Measurements from ENCODE around the gene NTRK1.

The NTRK1 gene

DNA sequence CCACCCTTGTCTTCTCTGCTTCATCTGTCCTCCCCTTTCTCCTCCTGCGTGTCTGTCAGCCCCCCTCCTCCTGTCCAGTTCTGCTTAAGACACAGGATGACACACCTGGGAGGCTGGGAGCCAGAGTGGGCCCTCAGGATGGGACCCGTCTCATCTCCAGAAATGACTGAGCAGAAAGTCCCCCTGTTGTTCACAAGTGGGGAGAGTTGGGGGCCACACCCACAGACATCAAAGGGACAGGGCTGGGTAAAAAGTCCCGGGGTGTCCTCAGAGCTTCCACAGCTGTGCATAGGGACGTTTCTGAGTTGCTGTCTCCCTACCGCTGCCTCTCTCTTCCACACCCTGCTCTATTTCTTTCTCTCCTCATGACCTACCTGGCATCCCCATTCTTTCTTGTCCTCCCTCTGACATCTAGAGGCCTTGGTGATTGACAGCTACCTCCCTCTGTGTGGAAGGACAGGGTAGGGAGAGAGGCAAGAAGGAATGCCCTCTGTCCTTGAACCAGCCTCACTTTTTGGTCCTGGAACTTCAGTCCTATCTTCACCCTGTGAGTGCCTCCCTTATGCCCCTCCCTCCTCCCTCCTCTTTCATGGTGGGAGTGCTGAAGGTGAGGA lies 24.5 kb upstream of the NTRK1 start:
- no peaks in the 10 kb centered on the region for H3K4me1 ChIP-seq
- H3K4me3 ChIP-seq (ENCODE audit: low read depth, low read length), result no peak overlapping the region
- H3K36me3 ChIP-seq (ENCODE audit: control insufficient read depth, insufficient read depth, low read length), result no peaks in the 10 kb centered on the region
- no peaks in the 10 kb centered on the region for H3K9me3 ChIP-seq (ENCODE audit: control insufficient read depth, low read length)
- TF ChIP-seq, protein P1, sequence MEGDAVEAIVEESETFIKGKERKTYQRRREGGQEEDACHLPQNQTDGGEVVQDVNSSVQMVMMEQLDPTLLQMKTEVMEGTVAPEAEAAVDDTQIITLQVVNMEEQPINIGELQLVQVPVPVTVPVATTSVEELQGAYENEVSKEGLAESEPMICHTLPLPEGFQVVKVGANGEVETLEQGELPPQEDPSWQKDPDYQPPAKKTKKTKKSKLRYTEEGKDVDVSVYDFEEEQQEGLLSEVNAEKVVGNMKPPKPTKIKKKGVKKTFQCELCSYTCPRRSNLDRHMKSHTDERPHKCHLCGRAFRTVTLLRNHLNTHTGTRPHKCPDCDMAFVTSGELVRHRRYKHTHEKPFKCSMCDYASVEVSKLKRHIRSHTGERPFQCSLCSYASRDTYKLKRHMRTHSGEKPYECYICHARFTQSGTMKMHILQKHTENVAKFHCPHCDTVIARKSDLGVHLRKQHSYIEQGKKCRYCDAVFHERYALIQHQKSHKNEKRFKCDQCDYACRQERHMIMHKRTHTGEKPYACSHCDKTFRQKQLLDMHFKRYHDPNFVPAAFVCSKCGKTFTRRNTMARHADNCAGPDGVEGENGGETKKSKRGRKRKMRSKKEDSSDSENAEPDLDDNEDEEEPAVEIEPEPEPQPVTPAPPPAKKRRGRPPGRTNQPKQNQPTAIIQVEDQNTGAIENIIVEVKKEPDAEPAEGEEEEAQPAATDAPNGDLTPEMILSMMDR (IDR thresholded peaks at IDR 0.05), result no peak
- H3K27me3 ChIP-seq (ENCODE audit: control insufficient read depth, insufficient read depth, low read length), result no peaks in the 10 kb centered on the region
- no peak overlapping the region for H3K4me2 ChIP-seq (ENCODE audit: low read length)
- no peak overlapping the region for H2AFZ ChIP-seq
- no peak overlapping the region for H3K9ac ChIP-seq
- H3K79me2 ChIP-seq, result no peaks in the 10 kb centered on the region
- H3K27ac ChIP-seq, result no peak overlapping the region

DNA sequence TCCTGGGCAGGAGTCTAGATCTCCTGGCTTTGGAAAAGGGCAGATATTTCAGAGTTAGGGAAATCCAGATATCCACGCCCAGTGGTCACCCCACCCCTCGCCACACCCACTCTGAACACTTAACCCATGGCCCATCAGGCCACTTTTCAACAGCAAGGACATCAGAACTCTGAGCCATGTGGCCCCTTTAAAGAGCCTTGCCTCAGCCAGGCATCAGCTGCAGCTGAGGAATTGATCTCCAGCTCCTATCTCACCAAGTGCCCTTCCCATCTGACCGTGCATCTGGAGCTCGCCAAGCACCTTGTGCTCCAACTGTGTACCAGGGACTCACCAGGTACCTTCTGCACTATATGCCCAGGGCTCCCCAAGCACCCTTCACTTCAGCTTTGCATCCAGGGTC lies 23.8 kb upstream of the NTRK1 start:
- TF ChIP-seq, protein P1 (IDR thresholded peaks at IDR 0.05), result no peak
- Histone ChIP-seq H3K27ac (no peak overlapping the region), H3K9ac (no peak overlapping the region)

DNA sequence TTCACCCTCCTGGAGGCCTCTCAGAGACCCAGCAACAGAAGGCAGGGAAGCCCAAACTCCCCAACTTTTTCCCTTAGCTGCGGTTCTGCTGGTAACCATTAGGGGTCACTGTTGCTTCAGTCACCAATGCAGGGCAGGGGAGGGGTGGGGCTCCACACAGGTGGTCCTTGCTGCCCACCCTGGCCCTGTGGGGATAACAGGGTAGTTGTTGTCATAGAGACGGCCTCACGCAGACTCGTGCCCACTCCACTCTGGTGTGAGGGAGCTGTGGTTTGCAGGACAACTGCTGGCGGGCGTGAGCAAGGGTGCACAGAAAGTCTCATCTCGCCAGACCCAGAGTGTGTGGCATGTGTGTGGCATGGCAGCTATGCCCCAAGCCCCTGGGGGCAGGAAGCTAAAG lies 21.7 kb upstream of the NTRK1 start:
- TF ChIP-seq, protein P1 (IDR thresholded peaks at IDR 0.05), result peak; percentile 78
- Histone ChIP-seq H3K79me2 (no peaks in the 10 kb centered on the region), H3K4me2 (ENCODE audit: low read length) (no peak overlapping the region), H3K27ac (no peak overlapping the region), H3K36me3 (ENCODE audit: control insufficient read depth, insufficient read depth, low read length) (no peaks in the 10 kb centered on the region), H3K4me1 (no peaks in the 10 kb centered on the region), H2AFZ (no peak overlapping the region), H3K9me3 (ENCODE audit: control insufficient read depth, low read length) (no peaks in the 10 kb centered on the region), H3K27me3 (ENCODE audit: control insufficient read depth, insufficient read depth, low read length) (no peaks in the 10 kb centered on the region), H3K9ac (no peak overlapping the region), H3K4me3 (ENCODE audit: low read depth, low read length) (no peak overlapping the region)

More for the DNA sequence above, 23.8 kb upstream of the NTRK1 start:
- no peaks in the 10 kb centered on the region for H3K9me3 ChIP-seq (ENCODE audit: control insufficient read depth, low read length)
- no peak overlapping the region for H3K4me3 ChIP-seq (ENCODE audit: low read depth, low read length)
- H3K27me3 ChIP-seq (ENCODE audit: control insufficient read depth, insufficient read depth, low read length), result no peaks in the 10 kb centered on the region
- no peaks in the 10 kb centered on the region for H3K4me1 ChIP-seq
- no peaks in the 10 kb centered on the region for H3K36me3 ChIP-seq (ENCODE audit: control insufficient read depth, insufficient read depth, low read length)
- H2AFZ ChIP-seq, result no peak overlapping the region
- H3K4me2 ChIP-seq (ENCODE audit: low read length), result no peak overlapping the region
- H3K79me2 ChIP-seq, result no peaks in the 10 kb centered on the region

DNA sequence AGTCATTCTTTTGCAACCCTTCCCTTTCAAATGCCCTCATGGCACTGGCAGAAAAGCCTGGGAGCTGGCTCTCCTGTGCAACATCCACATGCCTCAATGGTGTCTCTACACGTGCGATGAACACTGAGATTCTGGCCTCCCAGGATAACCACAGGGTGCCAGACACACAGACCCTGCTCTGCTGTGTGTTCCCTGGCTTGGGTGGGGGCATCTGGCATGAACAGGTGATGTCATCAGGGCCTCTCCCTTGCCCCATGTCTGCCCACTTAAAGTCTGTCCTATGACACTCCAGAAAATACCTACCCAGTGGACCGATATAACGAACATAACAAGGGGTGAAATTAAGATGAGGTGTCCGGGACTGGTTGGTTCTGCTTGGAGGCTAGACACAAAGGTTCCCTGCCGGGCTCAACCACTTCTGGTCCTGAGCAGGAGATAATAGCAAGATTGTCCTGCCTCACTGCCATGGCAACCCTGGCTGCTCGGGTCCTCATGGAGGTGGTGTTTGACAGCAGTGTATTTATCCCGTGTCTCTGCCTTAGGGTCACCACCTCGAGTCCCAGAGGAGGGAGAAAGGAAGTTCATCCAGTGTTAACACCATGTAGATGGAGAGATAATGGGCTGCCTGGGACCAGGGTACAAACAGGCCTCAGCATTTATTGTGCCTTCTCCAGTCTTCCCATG lies 21.1 kb upstream of the NTRK1 start:
- no peak overlapping the region for H3K4me2 ChIP-seq (ENCODE audit: low read length)
- H3K4me1 ChIP-seq, result no peaks in the 10 kb centered on the region
- no peaks in the 10 kb centered on the region for H3K27me3 ChIP-seq (ENCODE audit: control insufficient read depth, insufficient read depth, low read length)
- no peak overlapping the region for H3K27ac ChIP-seq
- H3K4me3 ChIP-seq (ENCODE audit: low read depth, low read length), result no peak overlapping the region
- H3K79me2 ChIP-seq, result no peaks in the 10 kb centered on the region
- no peak overlapping the region for H3K9ac ChIP-seq
- TF ChIP-seq, protein P1 (IDR thresholded peaks at IDR 0.05), result no peak
- no peaks in the 10 kb centered on the region for H3K9me3 ChIP-seq (ENCODE audit: control insufficient read depth, low read length)
- H2AFZ ChIP-seq, result no peak overlapping the region
- no peaks in the 10 kb centered on the region for H3K36me3 ChIP-seq (ENCODE audit: control insufficient read depth, insufficient read depth, low read length)

Data from parathyroid adenoma (tissue), 2 donors.